HTR-8/SVneo (cell line): ENCODE measurements around the gene ZCCHC8.
"Not testable (repeated sequence)": the region's sequence is repeated elsewhere in the genome, so short reads cannot be mapped to it uniquely, and the experiment has no call there.

ENCODE experiments used
- DNase-seq: peaks from one replicate; pipeline ENCODE4 v3.0.0; 2011; ENCODE audit warnings: low spot score, mixed read lengths; ENCODE audit not compliant: insufficient read length
- FAIRE-seq: peaks from 2 replicates; lab custom pipeline; 2011; peaks lifted over from hg19 to GRCh38; lab: Jason Lieb, UNC

ZCCHC8 gene

DNA sequence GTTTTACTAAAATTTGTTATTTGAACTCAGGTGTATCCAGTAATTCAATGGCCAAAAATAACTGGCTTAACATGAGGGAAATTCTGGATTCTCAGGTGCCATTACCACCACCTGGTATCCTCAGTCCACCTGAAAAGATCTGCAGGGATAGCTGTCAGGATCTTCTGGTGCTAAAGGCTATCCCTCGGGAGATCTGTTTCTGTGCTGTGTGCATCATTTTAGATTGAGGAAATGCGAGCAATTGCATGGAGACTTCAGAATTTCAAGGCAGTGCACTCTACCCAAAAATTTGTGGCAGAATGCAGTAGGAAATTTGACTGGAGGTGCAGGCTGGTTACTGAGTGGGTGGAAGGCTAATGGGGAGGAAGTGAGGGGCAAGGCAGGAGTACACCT is 26.4 kb downstream of the ZCCHC8 start:
- DNase-seq: no peak
- FAIRE-seq: no peak

DNA sequence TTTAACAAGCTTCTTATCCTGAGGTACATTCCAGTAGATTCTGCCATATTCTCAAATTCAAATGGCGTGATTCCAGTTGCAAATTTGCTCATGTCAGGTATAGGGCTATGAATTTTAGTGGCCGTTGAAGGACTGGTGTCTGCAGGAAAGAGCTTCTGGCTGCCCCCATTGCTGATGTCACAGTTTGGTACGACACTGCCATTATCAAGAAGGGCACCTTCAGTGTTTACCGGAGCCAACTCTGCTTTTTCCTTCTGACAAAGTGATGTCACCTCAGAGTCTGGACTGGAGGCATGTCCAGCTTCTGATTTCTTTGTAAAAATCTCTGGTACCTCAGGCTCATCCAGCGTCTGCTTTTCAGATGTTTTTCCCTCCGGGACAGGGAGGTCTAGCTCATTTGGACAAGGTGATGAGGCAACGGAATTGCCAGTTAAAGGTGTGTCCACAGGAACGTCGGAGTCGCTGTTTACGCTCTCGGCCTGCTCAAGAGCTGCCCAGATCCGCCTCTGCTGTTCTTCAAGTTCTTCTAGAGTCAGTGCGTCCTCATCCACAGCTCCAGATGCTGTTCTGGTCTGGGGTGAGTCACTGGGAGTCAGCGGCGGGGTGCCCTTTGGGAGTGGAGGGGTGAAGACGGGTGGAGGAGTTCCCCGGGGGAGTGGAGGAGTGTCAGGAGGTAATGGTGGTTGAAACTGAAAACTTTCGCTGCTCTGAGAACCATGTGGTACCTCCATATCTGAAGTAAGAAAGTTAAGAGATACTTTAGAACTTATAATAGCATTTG is 27.0 kb downstream of the ZCCHC8 start:
- no peak for FAIRE-seq
- no peak for DNase-seq

DNA sequence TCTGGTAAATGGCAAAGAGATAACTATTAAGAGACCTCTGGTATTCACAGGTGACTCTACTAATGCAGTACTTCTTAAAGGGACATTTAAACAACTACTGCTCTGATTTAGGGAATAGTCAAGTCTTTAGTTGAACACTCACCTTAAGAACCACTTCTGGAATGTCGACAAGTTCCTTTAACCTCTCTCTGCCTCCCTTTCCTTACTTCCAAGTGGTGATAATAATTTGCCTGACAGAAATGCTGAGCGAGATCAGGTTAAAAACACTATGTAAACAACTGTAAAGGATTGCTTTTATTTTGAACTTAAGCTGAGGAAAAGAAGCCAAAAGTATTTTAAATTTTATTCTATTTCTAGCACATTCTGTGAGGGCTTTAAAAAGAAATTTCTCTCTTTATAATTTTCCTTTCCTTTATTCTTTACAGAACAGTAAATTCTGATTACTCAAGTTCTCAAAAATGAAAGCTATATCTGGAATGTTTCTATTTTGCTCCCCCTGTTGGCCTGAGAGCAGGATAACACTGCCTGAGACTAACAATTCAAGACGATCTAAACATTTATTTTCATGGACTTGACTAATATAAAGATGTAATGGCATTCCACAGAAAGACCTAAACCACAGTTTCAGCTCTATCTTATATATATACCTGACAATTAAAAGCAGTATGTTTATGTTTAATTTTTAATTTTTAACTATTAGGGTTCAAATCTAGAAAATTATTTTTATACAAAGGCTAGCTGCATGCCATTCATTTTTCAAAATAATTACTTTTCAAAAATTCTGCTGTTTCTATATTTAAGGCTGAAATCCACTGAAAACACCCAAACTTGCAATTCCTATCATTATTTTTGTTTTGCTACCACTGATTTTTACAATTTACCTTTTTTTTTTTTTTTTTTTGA is 29.2 kb downstream of the ZCCHC8 start:
- FAIRE-seq (no peak), DNase-seq (peak; percentile 56)

DNA sequence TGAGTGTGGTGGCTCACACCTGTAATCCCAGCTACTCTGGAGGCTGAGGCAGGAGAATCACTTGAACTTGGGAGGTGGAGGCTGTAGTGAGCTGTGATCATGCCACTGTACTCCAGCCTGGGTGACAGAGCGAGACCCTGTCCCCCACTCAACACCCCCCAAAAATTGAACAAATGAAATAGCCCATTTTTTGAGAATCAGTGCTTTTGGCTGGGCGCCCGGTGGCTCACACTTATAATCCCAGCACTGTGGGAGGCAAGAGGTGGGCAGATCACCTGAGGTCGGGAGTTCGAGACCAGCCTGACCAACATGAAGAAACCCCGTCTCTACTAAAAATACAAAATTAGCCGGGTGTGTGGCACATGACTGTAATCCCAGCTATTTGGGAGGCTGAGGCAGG is 30.2 kb downstream of the ZCCHC8 start:
- DNase-seq, FAIRE-seq: not testable (repeated sequence)

DNA sequence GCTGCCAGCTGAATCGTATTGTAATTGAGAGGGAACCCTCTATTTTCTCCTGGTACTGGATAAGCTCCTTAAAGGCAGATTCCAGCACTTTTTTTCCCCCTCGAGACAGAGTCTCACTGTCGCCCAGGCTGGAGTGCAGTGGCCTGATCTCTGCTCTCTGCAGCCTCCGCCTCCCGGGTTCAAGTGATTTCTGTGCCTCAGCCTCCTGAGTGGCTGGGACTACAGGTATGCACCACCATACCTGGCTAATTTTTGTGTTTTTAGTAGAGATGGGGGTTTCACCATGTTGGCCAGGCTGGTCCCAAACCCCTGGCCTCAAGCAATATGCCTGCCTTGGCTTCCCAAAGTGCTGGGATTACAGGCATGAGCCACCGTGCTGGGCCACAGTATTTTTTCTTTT is 30.9 kb downstream of the ZCCHC8 start:
- FAIRE-seq, DNase-seq: not testable (repeated sequence)

DNA sequence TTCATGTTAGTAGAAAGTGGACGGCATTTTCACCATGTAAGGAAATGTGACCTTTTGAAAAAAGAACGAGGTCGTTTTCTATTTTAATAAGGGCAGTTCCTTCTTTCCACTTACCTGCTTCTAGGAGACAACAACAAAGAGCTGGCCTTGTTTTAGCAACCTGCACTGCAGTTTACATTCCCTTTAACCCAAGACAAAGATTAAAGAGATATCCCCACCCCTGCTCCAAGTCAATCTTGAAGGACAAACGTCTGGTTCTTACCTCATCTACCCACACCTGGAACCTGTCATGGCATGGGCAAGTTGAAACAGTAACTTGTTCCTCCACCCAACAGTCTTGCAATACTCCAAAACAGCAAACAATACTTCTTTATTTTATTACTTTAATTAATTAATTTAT is 32.7 kb downstream of the ZCCHC8 start:
- no peak for DNase-seq

DNA sequence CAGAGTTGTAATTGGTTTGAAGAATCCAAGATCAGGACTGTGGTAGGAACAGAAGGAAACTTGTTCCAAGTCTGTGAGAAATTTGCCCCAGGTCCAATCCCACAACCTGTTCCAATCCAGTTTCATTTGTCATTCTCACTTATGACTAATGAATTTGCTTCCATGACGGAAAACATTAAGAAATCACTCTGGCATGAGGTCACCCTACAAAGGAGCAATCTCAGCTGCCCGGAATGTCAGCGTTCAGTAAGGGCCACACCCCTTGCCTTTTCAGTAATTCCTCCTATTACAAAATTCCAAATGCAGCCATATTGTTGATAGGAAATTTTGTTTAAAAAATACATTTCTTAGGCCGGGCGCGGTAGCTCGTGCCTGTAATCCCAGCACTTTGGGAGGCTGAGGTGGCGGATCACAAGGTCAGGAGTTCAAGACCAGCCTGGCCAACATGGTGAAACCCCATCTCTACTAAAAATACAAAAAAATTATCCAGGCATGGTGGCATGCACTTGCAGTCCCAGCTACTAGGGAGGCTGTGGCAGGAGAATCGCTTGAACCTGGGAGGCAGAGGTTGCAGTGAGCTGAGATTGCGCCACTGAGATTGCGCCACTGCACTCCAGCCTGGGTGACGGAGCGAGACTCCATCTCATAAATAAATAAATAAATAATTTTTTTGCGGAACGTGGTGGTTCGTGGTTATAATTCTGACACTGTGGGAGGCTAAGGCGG is 36.3 kb downstream of the ZCCHC8 start:
- peak; percentile 92 for DNase-seq
- peak; percentile 77 for FAIRE-seq

More for the DNA sequence above, 32.7 kb downstream of the ZCCHC8 start:
- FAIRE-seq: no peak

DNA sequence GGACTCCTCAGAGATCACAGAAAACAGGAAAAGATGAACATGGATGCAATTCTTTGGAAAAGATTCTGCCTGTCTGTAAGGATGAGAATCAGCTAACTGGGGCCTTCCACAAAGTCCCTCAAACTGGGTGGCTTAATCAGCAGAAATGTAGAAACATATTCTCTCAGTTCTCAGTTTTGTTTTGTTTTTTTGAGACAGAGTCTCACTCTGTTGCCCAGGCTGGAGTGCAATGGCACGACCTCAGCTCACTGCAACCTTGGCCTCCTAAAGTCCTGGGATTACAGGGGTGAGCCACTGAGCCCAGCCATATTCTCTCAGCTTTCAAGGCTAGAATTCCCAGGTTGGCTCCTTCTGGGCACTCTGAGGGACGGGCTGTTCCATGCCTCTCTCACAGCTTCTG is 40.1 kb downstream of the ZCCHC8 start:
- DNase-seq (no peak), FAIRE-seq (no peak)

DNA sequence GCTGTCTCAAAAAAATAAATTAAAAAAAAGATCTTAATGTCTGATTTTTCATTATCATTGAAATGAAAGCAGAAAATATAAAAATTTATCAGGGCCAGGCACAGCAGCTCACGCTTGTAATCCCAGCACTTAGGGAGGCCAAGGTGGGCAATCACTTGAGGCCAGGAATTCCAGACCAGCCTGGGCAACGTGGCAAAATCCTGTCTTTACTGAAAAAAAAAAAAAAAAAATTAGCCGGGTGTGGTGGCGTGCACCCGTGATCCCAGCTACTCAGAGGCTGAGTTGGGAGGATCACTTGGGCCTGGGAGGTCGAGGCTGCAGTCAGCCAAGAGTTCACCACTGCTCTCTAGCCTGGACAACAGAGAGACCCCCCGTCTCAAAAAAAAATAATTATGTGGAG is 40.7 kb downstream of the ZCCHC8 start:
- FAIRE-seq (no peak), DNase-seq (no peak)

DNA sequence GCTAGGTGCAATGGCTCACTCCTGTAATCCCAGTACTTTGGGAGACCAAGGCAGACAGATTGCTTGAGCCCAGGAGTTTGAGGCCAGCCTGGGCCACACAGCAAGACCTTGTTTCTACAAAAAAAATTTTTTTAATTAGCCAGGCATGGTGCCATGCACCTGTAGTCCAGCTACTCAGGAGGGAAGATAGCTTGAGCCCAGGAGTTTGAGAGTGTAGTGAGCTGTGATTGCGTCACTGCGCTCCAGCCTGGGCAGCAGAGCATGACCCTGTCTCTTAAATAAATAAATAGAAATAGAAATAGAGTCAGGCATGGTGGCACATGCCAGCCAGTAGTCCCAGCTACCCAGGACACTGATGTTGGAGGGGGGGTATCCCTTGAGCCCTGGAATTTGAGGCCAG is 41.5 kb downstream of the ZCCHC8 start:
- DNase-seq: no peak
- no peak for FAIRE-seq

DNA sequence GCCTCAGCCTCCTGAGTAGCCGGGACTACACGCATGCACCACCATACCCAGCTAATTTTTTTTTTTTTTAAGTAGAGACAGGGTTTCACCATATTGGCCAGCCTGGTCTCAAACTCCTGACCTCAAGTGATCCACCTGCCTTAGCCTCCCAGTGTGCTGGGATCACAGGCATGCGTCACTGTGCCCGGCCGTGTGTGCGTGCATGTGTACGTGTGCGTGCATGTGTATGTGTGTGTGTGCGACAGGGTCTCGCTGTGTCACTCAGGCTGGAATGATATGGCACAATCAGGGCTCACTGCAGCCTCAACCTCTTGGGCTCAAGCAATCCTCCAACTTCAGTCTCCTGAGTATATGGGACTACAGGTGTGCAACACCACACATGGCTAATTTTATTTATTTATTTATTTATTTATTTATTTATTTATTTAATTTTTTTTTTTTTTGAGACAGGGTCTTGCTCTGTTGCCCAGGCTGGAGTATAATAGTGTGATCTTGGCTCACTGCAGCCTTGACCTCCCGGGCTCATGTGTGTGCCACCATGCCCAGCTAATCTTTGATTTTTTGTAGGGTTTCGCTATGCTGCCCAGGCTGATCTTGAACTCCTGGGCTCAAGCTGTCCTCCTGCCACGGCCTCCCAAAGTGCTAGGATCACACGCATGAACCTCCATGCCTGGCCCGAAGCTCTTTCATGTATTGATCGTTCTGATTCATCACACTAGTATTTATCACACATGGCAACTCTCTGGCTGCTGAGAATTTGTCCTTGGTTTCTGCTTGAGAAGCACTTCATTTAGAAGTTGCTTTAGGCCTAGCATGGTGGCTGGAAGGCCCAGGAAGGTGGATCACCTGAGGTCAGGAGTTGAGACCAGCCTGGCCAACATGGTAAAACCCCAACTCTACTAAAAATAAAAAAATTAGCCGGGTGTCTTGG is 42.4 kb downstream of the ZCCHC8 start:
- DNase-seq (no peak), FAIRE-seq (peak; percentile 13)

DNA sequence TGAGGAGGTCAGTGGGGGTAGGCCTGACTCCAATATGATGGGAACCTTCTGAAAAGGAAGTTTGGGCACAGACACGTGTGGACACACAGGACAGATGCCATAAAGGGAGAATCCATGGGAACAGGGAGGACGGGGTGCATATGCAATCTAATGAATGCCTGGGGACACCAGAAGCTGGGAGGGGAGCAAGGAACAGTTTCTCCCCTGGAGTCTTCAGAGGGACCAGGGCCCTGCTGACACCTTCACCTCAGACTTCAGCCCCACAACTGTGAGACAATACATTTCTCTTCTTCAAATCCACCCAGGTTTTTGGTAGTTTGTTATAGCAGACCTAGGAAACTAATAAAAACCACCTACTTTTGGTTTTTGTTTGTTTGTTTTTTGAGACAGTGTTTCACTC is 43.1 kb downstream of the ZCCHC8 start:
- DNase-seq: no peak
- FAIRE-seq: no peak

DNA sequence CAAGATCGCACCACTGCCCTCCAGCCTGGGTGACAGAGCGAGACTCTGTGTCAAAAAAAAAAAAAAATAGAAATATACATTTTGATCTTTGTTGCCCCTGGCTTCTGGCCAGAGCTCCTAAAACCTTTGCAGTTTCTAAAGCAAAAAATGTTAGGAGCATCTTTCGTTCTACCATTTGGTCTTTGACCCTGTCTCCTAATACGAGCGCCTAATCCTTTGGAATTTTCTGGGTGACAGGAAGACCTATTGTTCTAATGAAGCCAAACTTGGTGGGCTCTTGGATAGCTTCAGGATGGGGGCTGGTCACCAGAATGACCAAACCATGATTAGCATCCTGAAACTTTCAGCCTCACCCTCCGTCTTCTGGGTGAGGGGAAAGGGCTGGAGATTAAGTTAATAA is 46.0 kb downstream of the ZCCHC8 start:
- DNase-seq (no peak), FAIRE-seq (no peak)

DNA sequence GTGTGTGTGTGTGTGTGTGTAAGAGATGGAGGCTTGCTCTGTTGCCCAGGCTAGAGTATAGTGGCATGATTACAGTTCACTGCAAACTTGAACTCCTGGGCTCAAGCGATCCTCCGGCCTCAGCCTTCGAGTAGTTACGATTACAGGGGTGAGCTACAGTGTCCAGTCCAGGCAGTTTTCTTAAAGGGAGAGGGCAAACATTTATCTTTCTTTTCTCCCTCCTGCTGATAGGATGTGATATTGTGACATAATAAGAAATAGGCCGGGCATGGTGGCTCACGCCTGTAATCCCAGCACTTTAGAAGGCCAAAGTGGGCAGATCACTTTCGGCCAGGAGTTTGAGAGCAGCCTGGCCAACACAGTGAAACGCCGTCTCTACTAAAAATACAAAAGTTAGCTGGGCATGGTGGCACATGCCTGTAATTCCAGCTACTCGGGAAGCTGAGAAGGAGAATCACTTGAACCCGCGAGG is 46.4 kb downstream of the ZCCHC8 start:
- DNase-seq (no peak), FAIRE-seq (no peak)

DNA sequence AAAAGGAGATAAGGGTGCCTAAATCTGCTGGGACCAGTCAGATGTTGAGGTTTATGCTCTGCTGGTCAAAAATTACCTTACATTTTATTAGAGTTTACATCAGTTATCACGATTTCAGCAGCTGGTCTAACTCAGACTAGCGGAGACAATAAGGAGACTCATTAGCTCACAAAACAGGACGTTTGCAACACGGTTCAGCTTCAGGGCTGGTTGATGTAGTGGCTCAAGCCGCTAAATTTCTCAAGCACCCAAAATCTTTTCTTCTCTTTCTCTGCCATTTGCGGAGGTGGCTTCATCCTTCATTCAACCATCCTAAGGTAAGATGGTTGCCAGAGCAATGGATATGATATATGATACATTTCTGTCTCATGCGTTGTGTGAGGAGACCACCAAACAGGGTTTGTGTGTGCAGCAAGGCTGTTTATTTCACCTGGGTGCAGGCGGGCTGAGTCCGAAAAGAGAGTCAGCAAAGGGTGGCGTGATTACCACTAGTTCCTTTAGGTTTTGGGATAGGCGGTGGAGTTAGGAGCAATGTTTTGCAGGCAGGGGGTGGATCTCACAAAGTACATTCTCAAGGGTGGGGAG is 47.9 kb downstream of the ZCCHC8 start:
- FAIRE-seq (no peak), DNase-seq (no peak)

DNA sequence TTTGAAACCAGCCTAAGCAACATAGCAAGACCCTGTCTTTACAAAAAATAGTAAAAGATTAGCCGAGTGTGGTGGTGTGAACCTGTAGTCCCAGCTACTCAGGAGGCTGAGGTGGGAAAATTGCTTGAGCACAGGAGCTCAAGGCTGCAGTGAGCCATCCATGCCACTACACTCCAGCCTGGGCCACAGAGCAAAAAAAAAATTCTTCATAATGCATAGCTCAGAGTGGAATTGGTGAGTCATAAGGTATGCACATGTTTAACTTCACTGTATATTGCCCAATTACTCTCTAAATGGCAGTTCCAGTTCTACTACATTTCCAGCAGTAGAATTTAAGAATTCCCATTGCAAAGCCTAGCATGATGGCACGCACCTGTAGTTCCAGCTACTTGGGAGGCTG is 51.4 kb downstream of the ZCCHC8 start:
- DNase-seq (peak; percentile 65), FAIRE-seq (peak; percentile 23)

DNA sequence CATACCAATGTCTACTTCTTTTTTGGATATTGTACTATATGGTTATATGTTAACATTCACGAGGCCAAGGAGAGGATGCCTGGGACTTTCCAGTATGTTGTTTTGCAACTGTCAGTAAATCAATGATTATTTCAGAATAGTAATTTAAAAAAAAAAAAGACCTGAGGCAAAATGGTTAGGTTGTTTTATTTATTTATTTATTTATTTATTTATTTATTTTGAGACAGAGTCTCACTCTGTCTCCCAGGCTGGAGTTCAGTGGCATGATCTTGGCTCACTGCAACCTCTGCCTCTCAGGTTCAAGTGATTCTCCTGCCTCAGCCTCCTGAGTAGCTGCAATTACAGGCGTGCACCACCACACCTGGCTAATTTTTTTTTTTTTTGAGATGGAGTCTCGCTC is 52.9 kb downstream of the ZCCHC8 start:
- not testable (repeated sequence) for DNase-seq, FAIRE-seq

DNA sequence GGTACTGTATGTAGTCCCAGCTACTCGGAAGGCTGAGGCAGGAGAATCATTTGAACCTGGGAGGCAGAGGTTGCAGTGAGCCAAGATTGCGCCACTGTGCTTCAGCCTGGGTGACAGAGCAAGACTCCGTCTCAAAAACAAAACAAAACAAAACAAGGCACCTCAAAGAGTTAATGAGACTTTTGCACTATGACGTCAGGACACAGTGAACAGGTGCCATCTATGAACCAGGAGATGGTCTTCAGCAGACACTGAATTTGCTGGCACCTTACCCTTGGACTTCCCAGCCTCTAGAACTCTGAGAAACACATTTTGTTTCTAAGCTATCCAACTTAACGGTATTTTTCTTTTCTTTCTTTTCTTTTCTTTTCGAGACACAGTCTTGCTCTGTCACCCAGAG is 54.3 kb downstream of the ZCCHC8 start:
- FAIRE-seq, DNase-seq: not testable (repeated sequence)

DNA sequence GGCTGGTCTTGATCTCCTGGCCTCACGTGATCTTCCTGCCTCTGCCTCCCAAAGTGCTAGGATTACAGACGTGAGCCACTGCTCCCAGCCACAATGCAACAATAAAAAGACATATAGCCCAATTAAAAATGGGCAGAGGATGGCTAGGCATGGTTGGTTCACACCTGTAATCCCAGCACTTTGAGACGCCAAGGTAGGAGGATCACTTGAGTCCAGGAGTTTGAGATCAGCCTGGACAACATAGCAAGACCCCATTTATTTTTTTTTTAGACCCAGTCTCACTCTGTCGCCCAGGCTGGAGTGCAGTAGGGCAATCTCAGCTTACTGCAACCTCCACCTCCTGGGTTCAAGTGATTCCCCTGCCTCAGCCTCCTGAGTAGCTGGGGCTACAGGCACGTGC is 56.7 kb downstream of the ZCCHC8 start:
- not testable (repeated sequence) for DNase-seq, FAIRE-seq
